ENCODE measurements around the gene PUSL1.

- TF ChIP-seq CTCF (IDR thresholded peaks at IDR 0.05) (no peak), BHLHE40 (IDR thresholded peaks at IDR 0.05; ENCODE audit: low read depth, low read length) (no peak), E2F6 (IDR thresholded peaks at IDR 0.05; ENCODE audit: borderline replicate concordance, low read depth) (no peak), TFCP2L1 (CRISPR knock-in tag; IDR thresholded peaks at IDR 0.05) (no peak), NFE2L2 (conservative IDR thresholded peaks at IDR 0.05; ENCODE audit: low read length) (no peak), JUNB (IDR thresholded peaks at IDR 0.05) (no peak), POLR2A (IDR thresholded peaks at IDR 0.05; ENCODE audit: low read length) (no peak), CBX8 (IDR thresholded peaks at IDR 0.05) (no peak), EP300 (IDR thresholded peaks at IDR 0.05) (no peak), FOSL2 (IDR thresholded peaks at IDR 0.05) (no peak), FOSL2 (CRISPR knock-in tag; IDR thresholded peaks at IDR 0.05) (no peak), MAFK (IDR thresholded peaks at IDR 0.05; ENCODE audit: partially characterized antibody) (no peak), ESRRA (IDR thresholded peaks at IDR 0.05; ENCODE audit: borderline replicate concordance, low read length) (no peak), ZC3H11A (IDR thresholded peaks at IDR 0.05) (no peak), SMC3 (IDR thresholded peaks at IDR 0.05) (no peak)
Observed at GRCh38 chr1:1327291-1327690, 18.9 kb downstream of the PUSL1 start.
